ENCODE results near the gene LRMDA.

- TF ChIP-seq CTCF (IDR thresholded peaks at IDR 0.05) (no peak), EZH2 (IDR thresholded peaks at IDR 0.05) (no peak), EZH2phosphoT487 (IDR thresholded peaks at IDR 0.05) (no peak)
Measured at GRCh38 chr10:75408911-75409885, 22.2 kb upstream of the LRMDA start.

Data from neural progenitor cell (in vitro differentiated cells).